ENCODE measurements around the gene TCP10L. TPM values are rescaled to one million over a fixed set of nuclear protein-coding genes. Genes with fewer than 3 reads are reported as not detected.
"Not testable (repeated sequence)": the region's sequence is repeated elsewhere in the genome, so short reads cannot be mapped to it uniquely, and the experiment has no call there.

TCP10L gene
- total RNA-seq, 4 donors from 2014 or later, result 0.37 to 0.47 (median 0.38) TPM; not detected in 1

- ATAC-seq (ENCODE audit: low FRiP score), result no peak
- TF ChIP-seq CTCF (IDR thresholded peaks at IDR 0.05), result no peak
- DNase-seq (ENCODE audit: low spot score), result no peak
Observed at GRCh38 chr21:32565856-32566465, 19.4 kb downstream of the TCP10L start.

- no peak for TF ChIP-seq CTCF (IDR thresholded peaks at IDR 0.05)
- DNase-seq (ENCODE audit: low spot score), result no peak
- no peak for ATAC-seq (ENCODE audit: low FRiP score)
Observed at GRCh38 chr21:32562915-32563314, 22.4 kb downstream of the TCP10L start.

GRCh38 chr21:32562426-32562825 is 22.9 kb downstream of the TCP10L start:
- no peak for TF ChIP-seq CTCF (IDR thresholded peaks at IDR 0.05)
- DNase-seq (ENCODE audit: low spot score) (no peak), ATAC-seq (ENCODE audit: low FRiP score) (no peak)

- not testable (repeated sequence) for ATAC-seq (ENCODE audit: low FRiP score); DNase-seq (ENCODE audit: low spot score)
Observed at GRCh38 chr21:32561476-32561875, 23.8 kb downstream of the TCP10L start.

GRCh38 chr21:32560896-32561295 is 24.4 kb downstream of the TCP10L start:
- DNase-seq (ENCODE audit: low spot score) (no peak), ATAC-seq (ENCODE audit: low FRiP score) (no peak)
- no peak for TF ChIP-seq CTCF (IDR thresholded peaks at IDR 0.05)

- ATAC-seq (ENCODE audit: low FRiP score) (no peak), DNase-seq (ENCODE audit: low spot score) (no peak)
- TF ChIP-seq CTCF (IDR thresholded peaks at IDR 0.05), result no peak
Observed at GRCh38 chr21:32559006-32559610, 26.2 kb downstream of the TCP10L start.

GRCh38 chr21:32558106-32558505 is 27.2 kb downstream of the TCP10L start:
- DNase-seq (ENCODE audit: low spot score) (no peak), ATAC-seq (ENCODE audit: low FRiP score) (no peak)
- TF ChIP-seq CTCF (IDR thresholded peaks at IDR 0.05), result no peak
